ENCODE measurements around the gene NACC2.

NACC2 gene

DNA sequence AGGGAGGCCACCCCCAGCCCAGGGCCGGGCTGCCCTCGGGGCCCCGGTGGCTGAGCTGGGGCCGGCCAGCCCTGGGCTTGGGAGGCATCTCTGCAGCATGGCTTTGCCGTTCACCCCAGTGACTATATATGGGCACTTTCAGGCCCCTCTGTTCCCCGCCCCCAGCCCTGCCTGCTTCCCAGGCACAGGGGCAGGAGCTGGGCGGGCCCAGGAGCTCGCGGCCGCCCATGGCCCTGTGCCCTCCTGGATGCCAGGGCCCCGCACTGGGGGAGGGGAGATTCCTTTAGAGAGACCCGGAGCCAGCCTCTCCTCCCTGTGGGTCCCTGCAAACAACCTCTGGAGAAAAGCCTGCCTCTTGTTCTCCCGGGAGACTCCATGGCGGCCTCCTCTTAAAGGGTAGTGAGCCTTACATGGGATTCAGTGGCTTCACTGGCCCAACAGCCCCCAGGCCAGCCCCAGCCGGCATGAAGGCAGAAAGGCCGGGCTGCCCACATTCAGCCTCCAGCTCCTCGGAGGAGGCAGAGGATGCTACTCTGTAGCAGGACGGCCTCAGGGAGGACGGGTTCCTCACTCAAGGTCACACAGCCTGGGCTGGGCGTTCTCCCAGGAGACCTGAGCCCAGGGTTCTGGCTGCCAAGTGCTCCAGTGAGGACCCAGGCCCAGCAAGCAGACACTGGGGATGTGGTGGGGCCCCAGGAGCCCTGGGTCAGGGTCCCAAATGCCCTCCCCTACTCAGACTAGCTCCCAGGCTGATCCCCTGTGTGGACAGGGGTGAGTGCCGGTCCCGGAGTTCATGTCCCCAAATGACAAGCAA is 4.1 kb downstream of the NACC2 start:
- Histone ChIP-seq H3K36me3 (ENCODE audit: control insufficient read depth, insufficient read depth, low read length) (no peaks in the 10 kb centered on the region), H3K9me3 (ENCODE audit: control insufficient read depth, low read length) (no peaks in the 10 kb centered on the region), H3K27ac (ENCODE audit: low read depth, low read length, severe bottlenecking) (peak overlapping the region; percentile 5), H3K4me1 (ENCODE audit: control insufficient read depth, insufficient read depth, low read length, poor library complexity, severe bottlenecking) (peaks cover 48% of the 10 kb centered on the region), H3K4me3 (ENCODE audit: extremely low read depth, insufficient read depth, low read length, poor library complexity, severe bottlenecking) (no peak overlapping the region)
- WGBS, 2 experiments (ENCODE audit: insufficient coverage in 2 of 2), result 74 to 78% methylated on average over 15 to 19 of the region's 22 CpGs

DNA sequence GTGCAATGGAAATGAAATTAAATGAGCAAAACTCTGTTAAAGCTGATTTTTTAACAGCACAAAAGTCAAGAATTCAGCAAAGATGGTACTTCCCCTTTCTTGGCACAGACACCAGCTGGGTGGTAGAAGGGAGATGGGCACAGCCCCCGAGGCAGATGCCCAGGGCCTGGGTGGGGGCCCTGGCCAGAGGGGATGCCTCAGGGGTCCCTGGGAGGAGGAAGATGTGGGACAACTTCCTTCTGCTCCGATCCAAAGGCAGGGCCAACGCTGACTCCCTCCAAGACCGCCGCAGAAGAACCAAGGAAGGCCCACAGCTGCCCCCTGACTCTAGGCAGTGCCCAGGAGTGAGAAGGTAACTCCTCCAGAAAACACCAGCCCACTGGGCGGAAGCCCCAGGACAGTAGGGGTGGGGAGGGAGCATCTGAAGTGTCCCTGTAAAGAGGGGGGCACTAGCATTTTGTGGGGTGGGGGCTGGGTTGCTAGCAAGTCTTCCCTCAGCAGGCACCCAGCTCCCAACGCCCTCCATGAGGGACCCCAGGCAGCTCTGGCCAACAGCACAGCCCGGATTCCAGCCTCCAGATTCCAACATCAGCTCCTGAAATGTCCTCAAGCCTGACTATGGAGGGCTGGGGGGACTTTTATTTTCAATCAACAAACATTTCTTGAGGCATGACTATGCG is 4.9 kb downstream of the NACC2 start:
- H3K4me1 ChIP-seq (ENCODE audit: control insufficient read depth, insufficient read depth, low read length, poor library complexity, severe bottlenecking), result peaks cover 47% of the 10 kb centered on the region
- peak overlapping the region; percentile 5 for H3K27ac ChIP-seq (ENCODE audit: low read depth, low read length, severe bottlenecking)
- H3K9me3 ChIP-seq (ENCODE audit: control insufficient read depth, low read length), result no peaks in the 10 kb centered on the region
- H3K36me3 ChIP-seq (ENCODE audit: control insufficient read depth, insufficient read depth, low read length), result no peaks in the 10 kb centered on the region
- 81 to 94% methylated on average over 4 to 5 of the region's 9 CpGs for WGBS, 2 experiments (ENCODE audit: insufficient coverage in 2 of 2)
- H3K4me3 ChIP-seq (ENCODE audit: extremely low read depth, insufficient read depth, low read length, poor library complexity, severe bottlenecking), result no peak overlapping the region

DNA sequence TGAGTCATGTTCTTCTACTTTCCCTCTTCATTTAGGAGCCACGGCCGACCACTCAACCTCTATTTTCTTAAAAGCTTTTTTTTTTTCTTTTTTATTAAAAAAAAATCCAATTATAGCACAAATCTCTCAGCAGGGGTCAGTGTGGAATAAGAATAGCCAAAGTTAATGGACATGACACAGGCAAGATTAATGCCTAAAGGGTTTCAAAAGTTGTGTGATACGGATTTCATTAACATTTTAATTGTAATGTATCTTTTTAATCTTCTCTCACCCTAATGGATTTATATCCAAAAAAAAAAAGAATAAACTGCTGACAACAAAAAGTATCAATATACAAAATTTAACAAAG is 5.4 kb downstream of the NACC2 start:
- no CpG with 5 or more reads among the region's 3 CpGs for WGBS, 2 experiments (ENCODE audit: insufficient coverage in 2 of 2)
- peaks cover 47% of the 10 kb centered on the region for H3K4me1 ChIP-seq (ENCODE audit: control insufficient read depth, insufficient read depth, low read length, poor library complexity, severe bottlenecking)
- H3K9me3 ChIP-seq (ENCODE audit: control insufficient read depth, low read length), result no peaks in the 10 kb centered on the region
- H3K36me3 ChIP-seq (ENCODE audit: control insufficient read depth, insufficient read depth, low read length), result no peaks in the 10 kb centered on the region
- H3K27ac ChIP-seq (ENCODE audit: low read depth, low read length, severe bottlenecking), result no peak overlapping the region
- H3K4me3 ChIP-seq (ENCODE audit: extremely low read depth, insufficient read depth, low read length, poor library complexity, severe bottlenecking), result no peak overlapping the region

DNA sequence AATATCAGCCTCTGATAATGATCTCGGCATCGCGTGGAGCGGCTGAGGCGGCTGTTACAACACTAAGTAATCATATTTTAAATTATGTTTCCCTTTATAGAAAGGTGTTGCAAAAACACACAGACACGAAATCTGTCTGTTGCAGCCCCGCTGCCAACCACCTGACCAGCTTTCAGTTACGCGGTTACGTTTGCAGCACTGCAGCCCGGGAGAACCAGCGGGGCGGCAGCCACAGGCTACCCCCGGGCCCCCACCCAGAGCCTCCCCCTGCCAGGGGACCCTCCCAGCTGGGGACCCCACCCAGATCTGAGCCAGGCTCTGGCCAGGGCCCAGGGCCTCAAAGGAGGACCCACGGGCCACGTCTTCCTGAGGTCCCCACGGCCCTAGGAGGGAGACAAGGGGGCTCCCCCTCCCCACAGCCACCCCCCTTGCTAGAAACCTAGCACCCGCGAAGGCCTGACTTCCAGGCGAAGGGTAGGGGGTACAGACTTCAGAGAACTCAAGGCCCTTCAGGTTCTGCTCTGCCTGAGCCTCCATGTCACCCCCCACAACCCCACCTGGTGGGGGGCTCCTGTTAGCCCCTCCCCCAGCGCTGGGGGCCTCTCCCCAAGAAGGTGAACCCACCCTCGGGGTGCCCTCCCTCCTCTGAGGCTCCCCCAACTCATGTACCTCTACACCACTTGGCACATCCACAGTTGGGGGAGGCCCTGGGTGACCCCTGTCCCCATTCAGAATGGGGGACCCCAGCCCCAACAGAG is 6.0 kb downstream of the NACC2 start:
- Histone ChIP-seq H3K4me3 (ENCODE audit: extremely low read depth, insufficient read depth, low read length, poor library complexity, severe bottlenecking) (no peak overlapping the region), H3K4me1 (ENCODE audit: control insufficient read depth, insufficient read depth, low read length, poor library complexity, severe bottlenecking) (peaks cover 47% of the 10 kb centered on the region), H3K27ac (ENCODE audit: low read depth, low read length, severe bottlenecking) (no peak overlapping the region), H3K36me3 (ENCODE audit: control insufficient read depth, insufficient read depth, low read length) (no peaks in the 10 kb centered on the region), H3K9me3 (ENCODE audit: control insufficient read depth, low read length) (no peaks in the 10 kb centered on the region)
- WGBS, 2 experiments (ENCODE audit: insufficient coverage in 2 of 2), result 84 to 92% methylated on average over 7 to 12 of the region's 22 CpGs

DNA sequence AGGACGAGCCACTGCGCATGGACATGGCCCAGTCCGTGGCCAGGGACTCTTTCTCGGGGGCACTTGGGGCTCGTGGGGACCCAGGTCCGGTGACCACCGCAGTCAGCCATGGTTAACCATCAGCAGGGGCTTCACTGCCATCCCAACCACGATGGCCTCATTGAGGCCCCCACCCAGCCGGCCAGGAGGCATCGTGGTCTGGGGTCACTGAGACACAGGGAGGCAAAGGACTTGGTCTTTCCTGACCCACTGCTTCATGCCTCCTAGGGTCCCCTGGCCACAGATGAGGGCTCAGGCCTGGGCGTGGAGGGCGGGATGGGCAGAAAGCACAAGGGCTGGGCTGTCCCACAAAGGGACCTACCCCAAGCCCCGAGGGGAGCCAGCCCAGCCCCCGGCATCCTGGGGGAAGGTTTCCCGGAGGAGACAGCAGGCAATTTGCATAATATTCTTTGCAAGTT is 6.6 kb downstream of the NACC2 start:
- 92 to 93% methylated on average over 12 to 13 of the region's 15 CpGs for WGBS, 2 experiments (ENCODE audit: insufficient coverage in 2 of 2)
- H3K36me3 ChIP-seq (ENCODE audit: control insufficient read depth, insufficient read depth, low read length), result no peaks in the 10 kb centered on the region
- H3K4me3 ChIP-seq (ENCODE audit: extremely low read depth, insufficient read depth, low read length, poor library complexity, severe bottlenecking), result no peak overlapping the region
- no peak overlapping the region for H3K27ac ChIP-seq (ENCODE audit: low read depth, low read length, severe bottlenecking)
- H3K9me3 ChIP-seq (ENCODE audit: control insufficient read depth, low read length), result no peaks in the 10 kb centered on the region
- H3K4me1 ChIP-seq (ENCODE audit: control insufficient read depth, insufficient read depth, low read length, poor library complexity, severe bottlenecking), result peaks cover 45% of the 10 kb centered on the region

DNA sequence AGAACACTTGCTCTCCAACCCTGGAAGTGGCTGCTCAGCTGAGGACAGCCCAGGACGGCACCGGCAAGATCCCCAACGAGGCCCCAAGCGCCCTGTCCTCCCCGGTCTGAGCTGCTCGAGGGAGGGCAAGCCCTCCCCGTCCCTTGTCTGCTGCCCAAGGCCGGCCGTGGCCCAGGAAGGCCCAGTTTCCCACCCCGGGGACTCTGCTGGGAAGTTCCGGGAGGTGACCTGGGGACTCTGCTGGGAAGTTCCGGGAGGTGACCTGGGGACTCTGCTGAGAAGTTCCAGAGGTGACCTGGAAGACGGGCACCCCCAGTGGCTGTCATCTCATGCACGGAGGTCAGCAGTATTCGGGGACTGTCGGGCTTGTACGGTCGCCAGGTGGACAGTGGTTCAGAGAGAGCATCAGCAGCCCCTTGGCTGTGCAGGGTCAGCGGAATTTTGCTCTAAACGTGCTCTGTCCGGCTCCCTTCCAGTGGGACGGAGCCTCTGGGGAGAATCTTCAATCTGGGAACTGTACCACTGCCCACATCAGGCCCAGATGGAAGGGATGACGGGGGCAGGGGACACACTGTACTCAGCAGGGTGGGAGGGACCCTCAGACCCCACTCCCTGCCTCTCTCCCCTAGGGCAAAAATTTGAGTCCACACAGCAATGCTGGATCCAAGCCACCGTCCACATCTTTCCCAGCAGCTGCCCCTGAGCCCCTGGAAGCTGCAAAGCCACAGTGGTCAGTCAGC is 7.2 kb downstream of the NACC2 start:
- Histone ChIP-seq H3K4me1 (ENCODE audit: control insufficient read depth, insufficient read depth, low read length, poor library complexity, severe bottlenecking) (peaks cover 39% of the 10 kb centered on the region), H3K4me3 (ENCODE audit: extremely low read depth, insufficient read depth, low read length, poor library complexity, severe bottlenecking) (no peak overlapping the region), H3K9me3 (ENCODE audit: control insufficient read depth, low read length) (no peaks in the 10 kb centered on the region), H3K36me3 (ENCODE audit: control insufficient read depth, insufficient read depth, low read length) (peaks cover 2% of the 10 kb centered on the region), H3K27ac (ENCODE audit: low read depth, low read length, severe bottlenecking) (no peak overlapping the region)
- 88 to 89% methylated on average over 23 to 24 of the region's 24 CpGs for WGBS, 2 experiments (ENCODE audit: insufficient coverage in 2 of 2)

DNA sequence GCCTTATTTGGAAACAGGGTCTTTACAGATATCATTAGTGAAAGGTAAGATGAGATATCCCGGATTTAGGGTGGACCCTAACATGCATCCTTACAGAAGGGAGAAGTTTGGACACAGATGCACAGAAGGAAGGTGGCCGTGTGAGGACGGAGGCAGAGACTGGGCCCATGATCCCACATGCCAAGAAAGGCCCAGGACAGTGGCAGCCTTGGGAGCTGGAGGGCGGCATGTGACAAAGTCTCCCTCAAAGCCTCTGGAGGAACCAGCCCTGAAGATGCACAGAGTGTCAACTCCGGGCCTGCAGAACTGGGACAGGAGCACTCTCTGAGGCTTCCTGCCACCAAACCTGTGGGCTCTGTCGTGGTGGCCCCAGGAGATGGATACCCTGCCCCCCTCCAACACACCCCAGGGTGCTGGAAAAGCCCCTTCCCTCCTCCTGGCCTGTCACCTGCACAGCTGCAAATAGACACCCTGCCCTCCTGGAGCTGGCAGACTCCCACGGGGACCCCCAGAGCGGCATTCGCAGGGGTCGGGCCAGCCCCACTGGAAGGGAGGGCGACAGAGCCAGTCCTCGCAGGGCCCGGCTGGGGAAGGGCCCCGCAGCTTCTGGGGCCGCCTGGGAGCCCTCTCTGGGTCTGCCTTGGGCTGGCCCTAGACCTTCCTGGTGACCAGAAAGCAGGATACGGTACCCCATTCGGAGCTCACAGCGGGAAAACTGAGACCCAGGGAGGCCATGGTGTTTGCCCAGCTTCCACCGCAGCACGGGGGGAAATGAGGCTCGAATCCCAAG is 7.9 kb downstream of the NACC2 start:
- no peaks in the 10 kb centered on the region for H3K9me3 ChIP-seq (ENCODE audit: control insufficient read depth, low read length)
- no peak overlapping the region for H3K4me3 ChIP-seq (ENCODE audit: extremely low read depth, insufficient read depth, low read length, poor library complexity, severe bottlenecking)
- H3K36me3 ChIP-seq (ENCODE audit: control insufficient read depth, insufficient read depth, low read length), result peaks cover 4% of the 10 kb centered on the region
- H3K27ac ChIP-seq (ENCODE audit: low read depth, low read length, severe bottlenecking), result no peak overlapping the region
- H3K4me1 ChIP-seq (ENCODE audit: control insufficient read depth, insufficient read depth, low read length, poor library complexity, severe bottlenecking), result peaks cover 31% of the 10 kb centered on the region
- WGBS, 2 experiments (ENCODE audit: insufficient coverage in 2 of 2), result 92 to 93% methylated on average over 20 to 21 of the region's 21 CpGs

DNA sequence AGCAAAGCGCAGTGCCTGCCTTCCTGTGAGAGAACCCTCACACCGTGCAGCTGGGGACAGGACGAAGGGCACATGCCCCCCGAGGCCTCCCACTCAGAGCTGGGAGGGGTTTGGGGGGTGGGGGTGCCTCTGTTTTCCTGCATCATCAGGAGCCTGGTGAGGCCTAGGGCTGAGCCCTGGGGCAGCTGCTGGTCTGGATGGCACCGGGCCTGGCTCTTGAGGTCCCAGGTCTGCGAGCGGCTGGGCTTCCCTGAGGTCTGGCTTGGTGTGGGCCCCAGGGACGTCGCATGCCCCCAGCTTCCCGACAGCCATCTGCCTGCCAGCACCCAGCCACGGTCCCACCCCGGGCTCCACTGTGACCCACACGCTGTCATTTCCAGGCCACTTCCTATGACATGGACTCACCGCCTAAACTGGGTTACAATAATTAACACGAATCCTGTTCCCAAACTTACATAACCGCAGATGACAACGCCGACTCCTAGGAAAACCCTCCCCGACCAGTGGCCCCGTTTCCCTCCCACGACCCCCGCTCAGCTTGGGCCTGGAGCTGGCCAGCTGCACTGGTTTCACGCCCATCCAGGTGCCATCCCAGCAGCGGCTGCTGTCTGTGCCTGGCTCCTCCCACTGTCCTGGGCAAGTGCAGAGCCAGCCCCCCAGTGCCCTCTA is 8.7 kb downstream of the NACC2 start:
- 92 to 95% methylated on average over 24 of the region's 24 CpGs for WGBS, 2 experiments (ENCODE audit: insufficient coverage in 2 of 2)
- Histone ChIP-seq H3K9me3 (ENCODE audit: control insufficient read depth, low read length) (no peaks in the 10 kb centered on the region), H3K36me3 (ENCODE audit: control insufficient read depth, insufficient read depth, low read length) (peaks cover 4% of the 10 kb centered on the region), H3K4me3 (ENCODE audit: extremely low read depth, insufficient read depth, low read length, poor library complexity, severe bottlenecking) (no peak overlapping the region), H3K27ac (ENCODE audit: low read depth, low read length, severe bottlenecking) (no peak overlapping the region), H3K4me1 (ENCODE audit: control insufficient read depth, insufficient read depth, low read length, poor library complexity, severe bottlenecking) (peaks cover 27% of the 10 kb centered on the region)

DNA sequence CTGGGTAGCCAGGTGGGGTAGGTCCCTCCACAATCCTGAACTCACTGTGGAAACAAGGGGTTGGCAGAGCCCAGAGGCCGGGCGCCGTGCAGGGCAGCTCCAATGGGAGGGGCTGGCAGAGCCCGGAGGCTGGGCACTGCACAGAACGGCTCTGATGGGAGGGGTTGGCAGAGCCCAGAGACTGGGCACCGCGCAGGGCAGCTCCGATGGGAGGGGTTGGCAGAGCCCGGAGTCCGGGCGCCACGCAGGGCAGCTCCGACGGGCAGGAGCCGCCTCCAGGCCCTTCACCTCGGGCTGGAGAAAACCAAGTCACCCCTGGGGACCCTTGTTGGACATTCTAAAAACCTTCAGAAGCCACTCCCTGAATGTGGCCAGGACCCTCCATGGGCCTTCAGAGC is 9.3 kb downstream of the NACC2 start:
- Histone ChIP-seq H3K9me3 (ENCODE audit: control insufficient read depth, low read length) (no peaks in the 10 kb centered on the region), H3K27ac (ENCODE audit: low read depth, low read length, severe bottlenecking) (no peak overlapping the region), H3K36me3 (ENCODE audit: control insufficient read depth, insufficient read depth, low read length) (peaks cover 4% of the 10 kb centered on the region), H3K4me1 (ENCODE audit: control insufficient read depth, insufficient read depth, low read length, poor library complexity, severe bottlenecking) (peaks cover 26% of the 10 kb centered on the region), H3K4me3 (ENCODE audit: extremely low read depth, insufficient read depth, low read length, poor library complexity, severe bottlenecking) (no peak overlapping the region)
- WGBS, 2 experiments (ENCODE audit: insufficient coverage in 2 of 2), result 93 to 97% methylated on average over 14 to 16 of the region's 16 CpGs

Measured in mesodermal cell (in vitro differentiated cells).